Endodermal cell (in vitro differentiated cells): ENCODE data around the gene SCN2B. TPM values are rescaled to one million over a fixed set of nuclear protein-coding genes. Genes with fewer than 3 reads are reported as not detected.

Source experiments
- DNase-seq: peaks from one replicate; pipeline ENCODE4 v3.0.0-alpha.2; 2017
- H3K27ac ChIP-seq: 2 replicates; pipeline ENCODE4 v1.5.1; 2013; ENCODE audit warnings: mild to moderate bottlenecking, low read depth, low read length, moderate library complexity
- H3K27me3 ChIP-seq: 2 replicates; pipeline ENCODE4 v1.6.1; 2013; ENCODE audit warnings: mild to moderate bottlenecking, low read length, moderate library complexity; ENCODE audit not compliant: insufficient read depth, control insufficient read depth, poor library complexity, severe bottlenecking
- H3K36me3 ChIP-seq: 2 replicates; pipeline ENCODE4 v1.7.0; 2013; ENCODE audit warnings: mild to moderate bottlenecking, low read length, moderate library complexity; ENCODE audit not compliant: control insufficient read depth, insufficient read depth
- H3K4me1 ChIP-seq: one replicate; pipeline ENCODE4 v1.7.0; 2013; ENCODE audit warnings: low read length; ENCODE audit not compliant: control insufficient read depth, insufficient read depth
- H3K4me3 ChIP-seq: 2 replicates; pipeline ENCODE4 v1.5.1; 2013; ENCODE audit warnings: mild to moderate bottlenecking, low read length, moderate library complexity
- H3K9ac ChIP-seq: 2 replicates; pipeline ENCODE4 v1.6.1; 2013; ENCODE audit warnings: mild to moderate bottlenecking, low read length, moderate library complexity; ENCODE audit not compliant: poor library complexity, severe bottlenecking; ENCODE audit errors: extremely low read depth
- H3K9me3 ChIP-seq: 2 replicates; pipeline ENCODE4 v1.6.1; 2013; ENCODE audit warnings: mild to moderate bottlenecking, low read length, moderate library complexity; ENCODE audit not compliant: control insufficient read depth
- H3K27ac Mint-ChIP-seq: 2 replicates; pipeline ENCODE4 v1.8.0; 2020; ENCODE audit warnings: mixed read lengths
- H3K27me3 Mint-ChIP-seq: 2 replicates; pipeline ENCODE4 v1.8.0; 2021; ENCODE audit warnings: mild to moderate bottlenecking, mixed read lengths; ENCODE audit not compliant: insufficient read depth
- H3K36me3 Mint-ChIP-seq: 2 replicates; pipeline ENCODE4 v1.8.0; 2020; ENCODE audit warnings: low read depth, mixed read lengths
- H3K4me1 Mint-ChIP-seq: 2 replicates; pipeline ENCODE4 v1.8.0; 2020; ENCODE audit warnings: mixed read lengths
- H3K4me3 Mint-ChIP-seq: 2 replicates; pipeline ENCODE4 v1.8.0; 2020; ENCODE audit warnings: mild to moderate bottlenecking, moderate library complexity, mixed read lengths
- H3K9me3 Mint-ChIP-seq: 2 replicates; pipeline ENCODE4 v1.8.0; 2020; ENCODE audit warnings: mild to moderate bottlenecking, mixed read lengths
- CTCF ChIP-seq: fragments of 200-600 bp; sonication (generic); conservative IDR thresholded peaks from 2 replicates; pipeline ENCODE4 v1.5.0; 2021; ENCODE audit warnings: antibody characterized with exemption, mild to moderate bottlenecking
- WGBS, 2 experiments: methylation state at CpG; one replicate each; pipeline versions ENCODE4 v1.1.5 to v1.1.7; 2013; ENCODE audit warnings: missing lambda C conversion rate in 2 of 2, mixed read lengths in 1 of 2; ENCODE audit not compliant: insufficient coverage in 1 of 2, insufficient read length in 1 of 2; 5-methylcytosine and 5-hydroxymethylcytosine counted together
- total RNA-seq, 2 donors: library from RNA; stranded (reverse); fragmentation: NEBNext Ultra II Directional in 1 of 2; extraction: Animal tissue kit (Norgen Biotek cat#: 25700) in 1 of 2; gene quantifications; 2 replicates in 1 of 2; 3 replicates in 1 of 2; pipeline ENCODE4 v1.2.1, GENCODE V29; 2021

The SCN2B gene
- total RNA-seq, 2 donors from 2014 or later: 0.11 to 0.20 TPM

- Histone ChIP-seq H3K9me3 (no peaks in the 10 kb centered on the region), H3K27ac (no peak overlapping the region), H3K4me3 (no peak overlapping the region), H3K9ac (no peak overlapping the region), H3K36me3 (no peaks in the 10 kb centered on the region), H3K4me1 (no peaks in the 10 kb centered on the region), H3K27me3 (no peaks in the 10 kb centered on the region)
- Mint-ChIP-seq H3K27me3 (peaks cover 30% of the 10 kb centered on the region), H3K27ac (no peak overlapping the region), H3K36me3 (no peaks in the 10 kb centered on the region), H3K4me3 (no peak overlapping the region), H3K4me1 (peaks cover 5% of the 10 kb centered on the region), H3K9me3 (no peaks in the 10 kb centered on the region)
- no peak for DNase-seq
- 88 to 92% methylated on average over 6 to 10 of the region's 10 CpGs for WGBS, 2 experiments
- TF ChIP-seq CTCF: no peak
Measured at GRCh38 chr11:118133816-118134215, 42.6 kb downstream of the SCN2B start.

- no peak overlapping the region for H3K27ac Mint-ChIP-seq
- H3K27ac ChIP-seq: no peak overlapping the region
- H3K9me3 ChIP-seq: no peaks in the 10 kb centered on the region
- H3K4me3 Mint-ChIP-seq: no peak overlapping the region
- H3K9me3 Mint-ChIP-seq: no peaks in the 10 kb centered on the region
- 89 to 90% methylated on average over 12 to 15 of the region's 15 CpGs for WGBS, 2 experiments
- no peak for TF ChIP-seq CTCF
- H3K4me1 ChIP-seq: no peaks in the 10 kb centered on the region
- no peak overlapping the region for H3K9ac ChIP-seq
- H3K4me1 Mint-ChIP-seq: peaks cover 5% of the 10 kb centered on the region
- DNase-seq: no peak
- no peak overlapping the region for H3K4me3 ChIP-seq
- H3K27me3 ChIP-seq: no peaks in the 10 kb centered on the region
- no peaks in the 10 kb centered on the region for H3K36me3 ChIP-seq
- H3K27me3 Mint-ChIP-seq: peaks cover 21% of the 10 kb centered on the region
- H3K36me3 Mint-ChIP-seq: no peaks in the 10 kb centered on the region
Measured at GRCh38 chr11:118132385-118133151, 43.9 kb downstream of the SCN2B start.

- no peak overlapping the region for H3K9ac ChIP-seq
- H3K4me1 Mint-ChIP-seq: peaks cover 5% of the 10 kb centered on the region
- no peak overlapping the region for H3K4me3 Mint-ChIP-seq
- no peak overlapping the region for H3K4me3 ChIP-seq
- no peak for TF ChIP-seq CTCF
- no peak overlapping the region for H3K27ac ChIP-seq
- no peaks in the 10 kb centered on the region for H3K9me3 ChIP-seq
- H3K27me3 ChIP-seq: no peaks in the 10 kb centered on the region
- H3K9me3 Mint-ChIP-seq: no peaks in the 10 kb centered on the region
- 92 to 93% methylated on average over 4 to 6 of the region's 6 CpGs for WGBS, 2 experiments
- H3K36me3 ChIP-seq: no peaks in the 10 kb centered on the region
- no peak overlapping the region for H3K27ac Mint-ChIP-seq
- DNase-seq: no peak
- H3K27me3 Mint-ChIP-seq: peaks cover 7% of the 10 kb centered on the region
- H3K36me3 Mint-ChIP-seq: no peaks in the 10 kb centered on the region
- H3K4me1 ChIP-seq: no peaks in the 10 kb centered on the region
Measured at GRCh38 chr11:118129471-118130172, 46.8 kb downstream of the SCN2B start.
